H9 (cell line): ENCODE data around the gene MEP1A. TPM values are rescaled to one million over a fixed set of nuclear protein-coding genes. Genes with fewer than 3 reads are reported as not detected.

Experiments used
- DNase-seq: peaks from one replicate; pipeline ENCODE4 v3.0.0-alpha.2; 2017
- H2AFZ ChIP-seq: one replicate; pipeline ENCODE4 v1.6.1; 2013; ENCODE audit warnings: mild to moderate bottlenecking, low read length, control low read depth, moderate library complexity
- H2AK5ac ChIP-seq: 2 replicates; pipeline ENCODE4 v1.6.1; 2013; ENCODE audit warnings: low read length, control low read depth, mixed read lengths; ENCODE audit not compliant: insufficient read length
- H2BK120ac ChIP-seq: one replicate; pipeline ENCODE4 v1.6.1; 2013; ENCODE audit warnings: low read depth, mild to moderate bottlenecking, low read length, control low read depth, inconsistent platforms; ENCODE audit not compliant: poor library complexity, severe bottlenecking
- H2BK12ac ChIP-seq: 2 replicates; pipeline ENCODE4 v1.6.1; 2013; ENCODE audit warnings: low read length, control low read depth, mixed read lengths, low read depth; ENCODE audit not compliant: insufficient read length
- H2BK15ac ChIP-seq: 2 replicates; pipeline ENCODE4 v1.6.1; 2013; ENCODE audit warnings: low read depth, low read length, control low read depth
- H2BK20ac ChIP-seq: one replicate; pipeline ENCODE4 v1.6.1; 2013; ENCODE audit warnings: low read depth, mild to moderate bottlenecking, low read length, control low read depth, inconsistent platforms; ENCODE audit not compliant: poor library complexity, severe bottlenecking
- H2BK5ac ChIP-seq: 2 replicates; pipeline ENCODE4 v1.6.1; 2013; ENCODE audit warnings: low read length, control low read depth, mixed read lengths; ENCODE audit not compliant: insufficient read length
- H3K14ac ChIP-seq: 2 replicates; pipeline ENCODE4 v1.6.1; 2013; ENCODE audit warnings: low read length, control low read depth; ENCODE audit not compliant: insufficient read depth
- H3K18ac ChIP-seq: 2 replicates; pipeline ENCODE4 v1.6.1; 2013; ENCODE audit warnings: low read depth, mild to moderate bottlenecking, mixed read lengths, low read length, control low read depth; ENCODE audit not compliant: insufficient read length
- H3K23ac ChIP-seq: 2 replicates; pipeline ENCODE4 v1.6.1; 2013; ENCODE audit warnings: low read length, control low read depth, mixed read lengths, low read depth; ENCODE audit not compliant: insufficient read length
- H3K23me2 ChIP-seq: 2 replicates; pipeline ENCODE4 v1.6.1; 2013; ENCODE audit warnings: low read depth, mild to moderate bottlenecking, mixed read lengths, low read length, control low read depth; ENCODE audit not compliant: insufficient read length, poor library complexity, severe bottlenecking
- H3K27ac ChIP-seq: 2 replicates; pipeline ENCODE4 v1.5.1; 2013; ENCODE audit warnings: low read length, control low read depth, mixed read lengths, low read depth; ENCODE audit not compliant: insufficient read length
- H3K27me3 ChIP-seq: 2 replicates; pipeline ENCODE4 v1.6.1; 2013; ENCODE audit warnings: low read length, control low read depth, inconsistent platforms; ENCODE audit not compliant: insufficient read depth
- H3K4ac ChIP-seq: 2 replicates; pipeline ENCODE4 v1.6.1; 2013; ENCODE audit warnings: low read depth, mild to moderate bottlenecking, control low read depth, inconsistent platforms, low read length, moderate library complexity
- H3K4me1 ChIP-seq: 2 replicates; pipeline ENCODE4 v1.6.1; 2013; ENCODE audit warnings: low read length, control low read depth, inconsistent platforms; ENCODE audit not compliant: insufficient read depth
- H3K4me2 ChIP-seq: 2 replicates; pipeline ENCODE4 v1.6.1; 2013; ENCODE audit warnings: low read length, control low read depth, mixed read lengths; ENCODE audit not compliant: insufficient read length, insufficient read depth
- H3K56ac ChIP-seq: 2 replicates; pipeline ENCODE4 v1.6.1; 2013; ENCODE audit warnings: low read depth, mild to moderate bottlenecking, mixed read lengths, low read length, control low read depth; ENCODE audit not compliant: insufficient read length
- H3K79me1 ChIP-seq: 2 replicates; pipeline ENCODE4 v1.6.1; 2013; ENCODE audit warnings: low read depth, mild to moderate bottlenecking, moderate library complexity, low read length, control low read depth, inconsistent platforms; ENCODE audit not compliant: insufficient read depth, poor library complexity, severe bottlenecking
- H3K79me2 ChIP-seq: 2 replicates; pipeline ENCODE4 v1.6.1; 2013; ENCODE audit warnings: low read length, control low read depth, inconsistent platforms; ENCODE audit not compliant: insufficient read depth
- H3K9ac ChIP-seq: 2 replicates; pipeline ENCODE4 v1.6.1; 2013; ENCODE audit warnings: low read length, control low read depth, mixed read lengths; ENCODE audit not compliant: insufficient read length; ENCODE audit errors: extremely low read depth
- H3K9me3 ChIP-seq: one replicate; pipeline ENCODE4 v1.6.1; 2013; ENCODE audit warnings: low read depth, low read length, inconsistent platforms; ENCODE audit not compliant: control insufficient read depth
- H3T11ph ChIP-seq: one replicate; pipeline ENCODE4 v1.6.1; 2013; ENCODE audit warnings: mild to moderate bottlenecking, low read length, control low read depth, inconsistent platforms
- H4K20me1 ChIP-seq: one replicate; pipeline ENCODE4 v1.6.1; 2013; ENCODE audit not compliant: control insufficient read depth, insufficient read length, insufficient read depth
- H4K5ac ChIP-seq: 2 replicates; pipeline ENCODE4 v1.6.1; 2013; ENCODE audit warnings: low read depth, mild to moderate bottlenecking, mixed read lengths, low read length, control low read depth; ENCODE audit not compliant: insufficient read length
- H4K8ac ChIP-seq: replicated peaks from 2 replicates; pipeline ENCODE4 v1.6.1; 2013; ENCODE audit warnings: low read length, control low read depth, mixed read lengths, low read depth; ENCODE audit not compliant: insufficient read length
- H4K91ac ChIP-seq: 2 replicates; pipeline ENCODE4 v1.6.1; 2013; ENCODE audit warnings: low read depth, mild to moderate bottlenecking, moderate library complexity, mixed read lengths, low read length, control low read depth; ENCODE audit not compliant: insufficient read length
- H3K27ac Mint-ChIP-seq, 3 experiments: 2 replicates in 2 of 3; 3 replicates in 1 of 3; pipeline ENCODE4 v1.8.0; 2020 to 2021; ENCODE audit warnings: mixed read lengths in 3 of 3, mild to moderate bottlenecking in 1 of 3, moderate library complexity in 1 of 3
- H3K27me3 Mint-ChIP-seq: 2 replicates; pipeline ENCODE4 v1.8.0; 2021; ENCODE audit warnings: low read depth, mild to moderate bottlenecking, moderate library complexity, mixed read lengths
- H3K36me3 Mint-ChIP-seq, 3 experiments: 2 replicates in 2 of 3; 3 replicates in 1 of 3; pipeline ENCODE4 v1.8.0; 2020 to 2021; ENCODE audit warnings: low read depth in 3 of 3, mixed read lengths in 3 of 3; ENCODE audit not compliant: insufficient read depth in 1 of 3
- H3K4me1 Mint-ChIP-seq, 2 experiments: 2 replicates each; pipeline ENCODE4 v1.8.0; 2020; ENCODE audit warnings: mixed read lengths in 2 of 2
- H3K4me3 Mint-ChIP-seq, 2 experiments: 2 replicates in 1 of 2; 3 replicates in 1 of 2; pipeline ENCODE4 v1.8.0; 2020 to 2021; ENCODE audit warnings: mild to moderate bottlenecking in 2 of 2, mixed read lengths in 2 of 2, moderate library complexity in 1 of 2
- H3K9me3 Mint-ChIP-seq, 2 experiments: 2 replicates in 1 of 2; 3 replicates in 1 of 2; pipeline ENCODE4 v1.8.0; 2020; ENCODE audit warnings: mild to moderate bottlenecking in 2 of 2, mixed read lengths in 2 of 2, moderate library complexity in 1 of 2
- CTCF ChIP-seq: fragments of 200-600 bp; sonication (generic); conservative IDR thresholded peaks from 3 replicates; pipeline ENCODE4 v1.8.0; 2021; ENCODE audit warnings: antibody characterized with exemption, mild to moderate bottlenecking
- WGBS: extraction: QIAGEN DNeasy Blood & Tissue Kit; methylation state at CpG from one replicate; pipeline ENCODE4 v1.1.7; 2013; ENCODE audit warnings: missing lambda C conversion rate, low lambda C conversion rate, mixed read lengths; ENCODE audit not compliant: insufficient read length; ENCODE audit errors: extremely low coverage; 5-methylcytosine and 5-hydroxymethylcytosine counted together
- total RNA-seq: library from RNA; stranded (reverse); gene quantifications from 2 replicates; pipeline ENCODE4 v1.2.1, GENCODE V29; 2021

Gene MEP1A
- total RNA-seq, 1 experiment from 2014 or later: not detected

- Histone ChIP-seq H3K23me2 (no peaks in the 10 kb centered on the region), H2BK5ac (no peak overlapping the region), H2BK120ac (no peak overlapping the region), H3K27me3 (no peaks in the 10 kb centered on the region), H2BK12ac (no peak overlapping the region), H3K4me2 (no peak overlapping the region), H3T11ph (no peak overlapping the region), H3K9ac (no peak overlapping the region), H2BK15ac (no peak overlapping the region), H3K56ac (no peak overlapping the region), H4K5ac (no peak overlapping the region), H4K8ac (no peak overlapping the region), H2AFZ (no peak overlapping the region), H3K18ac (no peak overlapping the region), H3K14ac (no peak overlapping the region), H3K27ac (no peak overlapping the region), H3K4me1 (no peaks in the 10 kb centered on the region), H4K91ac (no peak overlapping the region), H3K79me2 (no peaks in the 10 kb centered on the region), H4K20me1 (no peaks in the 10 kb centered on the region), H2BK20ac (no peak overlapping the region), H3K9me3 (no peaks in the 10 kb centered on the region), H3K23ac (no peak overlapping the region), H3K4ac (no peak overlapping the region), H3K79me1 (no peaks in the 10 kb centered on the region), H2AK5ac (no peak overlapping the region)
- H3K36me3 Mint-ChIP-seq: no peaks in the 10 kb centered on the region
- peaks cover 2% of the 10 kb centered on the region for H3K27me3 Mint-ChIP-seq
- no peak for DNase-seq
- WGBS: no CpG with 5 or more reads among the region's 1 CpG
- H3K9me3 Mint-ChIP-seq: no peaks in the 10 kb centered on the region
- no peak overlapping the region for H3K4me3 Mint-ChIP-seq
- no peak overlapping the region for H3K27ac Mint-ChIP-seq
- no peaks in the 10 kb centered on the region for H3K4me1 Mint-ChIP-seq
- TF ChIP-seq CTCF: no peak
Observed at GRCh38 chr6:46784535-46784934, 8.7 kb upstream of the MEP1A start.
